ENCODE results near the gene MRS2. TPM values are rescaled to one million over a fixed set of nuclear protein-coding genes. Genes with fewer than 3 reads are reported as not detected.
A peak's percentile ranks its signal among the peaks of the same experiment; 100 is the strongest.

Gene MRS2
- total and polyA plus RNA-seq, 9 of the 15 experiments (the other 6 are each of a cell fraction or from before 2014, with no cell fraction given): 14.6 to 57.9 (median 48.1) TPM

DNA sequence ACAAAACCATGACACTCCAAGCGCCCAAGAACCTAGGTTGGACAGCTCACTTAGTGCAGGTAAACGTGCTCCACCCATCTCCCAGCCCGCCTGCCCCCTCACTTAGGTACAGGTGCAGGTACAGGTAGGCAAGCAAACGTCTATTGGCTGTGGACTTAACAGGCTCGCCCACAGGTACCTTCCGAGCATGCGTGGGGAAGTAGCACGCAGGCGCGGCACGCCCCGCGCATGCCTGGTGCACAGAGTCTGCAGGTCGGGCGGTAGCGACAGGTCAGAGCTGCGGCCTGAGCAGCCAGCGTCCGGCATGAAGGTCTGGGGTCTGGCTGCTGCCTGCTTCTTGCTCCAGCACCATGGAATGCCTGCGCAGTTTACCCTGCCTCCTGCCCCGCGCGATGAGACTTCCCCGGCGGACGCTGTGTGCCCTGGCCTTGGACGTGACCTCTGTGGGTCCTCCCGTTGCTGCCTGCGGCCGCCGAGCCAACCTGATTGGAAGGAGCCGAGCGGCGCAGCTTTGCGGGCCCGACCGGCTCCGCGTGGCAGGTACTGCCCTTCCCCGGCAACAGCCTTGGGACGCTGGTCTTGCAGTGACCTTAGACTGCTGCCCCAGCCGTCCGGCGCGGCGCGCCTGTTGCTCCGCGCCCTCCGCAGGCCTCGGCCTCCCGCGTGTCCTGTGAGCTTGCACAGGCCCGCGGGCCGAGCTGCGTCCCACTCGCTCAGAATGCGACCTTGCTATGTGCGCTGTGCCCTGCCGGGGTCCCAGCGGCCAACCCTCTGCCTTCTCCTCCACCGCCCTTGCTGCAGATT is at the start of gene MRS2 (continued):
- peak; percentile 39 for TF ChIP-seq ZBTB40 (IDR thresholded peaks at IDR 0.05)
- no peak for TF ChIP-seq ZBTB40 (CRISPR knock-in tag; IDR thresholded peaks at IDR 0.05)
- TF ChIP-seq POLR2B (IDR thresholded peaks at IDR 0.05; ENCODE audit: low read depth, partially characterized antibody): peak; percentile 93
- TF ChIP-seq ZNF57 (CRISPR knock-in tag; IDR thresholded peaks at IDR 0.05): no peak
- TF ChIP-seq YY1 (IDR thresholded peaks at IDR 0.05; ENCODE audit: borderline replicate concordance in 1 of 3, control insufficient read depth in 1 of 3, extremely low read depth in 1 of 3, insufficient read depth in 3 of 3, insufficient read length in 1 of 3, insufficient replicate concordance in 2 of 3, low read depth in 1 of 3, low read length in 2 of 3): peak in 2 of 3 experiments; percentile 14 to 57
- TF ChIP-seq SMARCE1 (IDR thresholded peaks at IDR 0.05): peak; percentile 17; the same call in 1 of the 2 replicates
- peak; percentile 16; the same call in 1 of the 2 replicates for TF ChIP-seq SOX6 (IDR thresholded peaks at IDR 0.05)
- TF ChIP-seq GABPB2 (CRISPR knock-in tag; conservative IDR thresholded peaks at IDR 0.05): no peak
- peak; percentile 86; the same call in 1 of the 2 replicates for TF ChIP-seq FOXP1 (CRISPR knock-in tag; IDR thresholded peaks at IDR 0.05)
- TF ChIP-seq, protein P1, sequence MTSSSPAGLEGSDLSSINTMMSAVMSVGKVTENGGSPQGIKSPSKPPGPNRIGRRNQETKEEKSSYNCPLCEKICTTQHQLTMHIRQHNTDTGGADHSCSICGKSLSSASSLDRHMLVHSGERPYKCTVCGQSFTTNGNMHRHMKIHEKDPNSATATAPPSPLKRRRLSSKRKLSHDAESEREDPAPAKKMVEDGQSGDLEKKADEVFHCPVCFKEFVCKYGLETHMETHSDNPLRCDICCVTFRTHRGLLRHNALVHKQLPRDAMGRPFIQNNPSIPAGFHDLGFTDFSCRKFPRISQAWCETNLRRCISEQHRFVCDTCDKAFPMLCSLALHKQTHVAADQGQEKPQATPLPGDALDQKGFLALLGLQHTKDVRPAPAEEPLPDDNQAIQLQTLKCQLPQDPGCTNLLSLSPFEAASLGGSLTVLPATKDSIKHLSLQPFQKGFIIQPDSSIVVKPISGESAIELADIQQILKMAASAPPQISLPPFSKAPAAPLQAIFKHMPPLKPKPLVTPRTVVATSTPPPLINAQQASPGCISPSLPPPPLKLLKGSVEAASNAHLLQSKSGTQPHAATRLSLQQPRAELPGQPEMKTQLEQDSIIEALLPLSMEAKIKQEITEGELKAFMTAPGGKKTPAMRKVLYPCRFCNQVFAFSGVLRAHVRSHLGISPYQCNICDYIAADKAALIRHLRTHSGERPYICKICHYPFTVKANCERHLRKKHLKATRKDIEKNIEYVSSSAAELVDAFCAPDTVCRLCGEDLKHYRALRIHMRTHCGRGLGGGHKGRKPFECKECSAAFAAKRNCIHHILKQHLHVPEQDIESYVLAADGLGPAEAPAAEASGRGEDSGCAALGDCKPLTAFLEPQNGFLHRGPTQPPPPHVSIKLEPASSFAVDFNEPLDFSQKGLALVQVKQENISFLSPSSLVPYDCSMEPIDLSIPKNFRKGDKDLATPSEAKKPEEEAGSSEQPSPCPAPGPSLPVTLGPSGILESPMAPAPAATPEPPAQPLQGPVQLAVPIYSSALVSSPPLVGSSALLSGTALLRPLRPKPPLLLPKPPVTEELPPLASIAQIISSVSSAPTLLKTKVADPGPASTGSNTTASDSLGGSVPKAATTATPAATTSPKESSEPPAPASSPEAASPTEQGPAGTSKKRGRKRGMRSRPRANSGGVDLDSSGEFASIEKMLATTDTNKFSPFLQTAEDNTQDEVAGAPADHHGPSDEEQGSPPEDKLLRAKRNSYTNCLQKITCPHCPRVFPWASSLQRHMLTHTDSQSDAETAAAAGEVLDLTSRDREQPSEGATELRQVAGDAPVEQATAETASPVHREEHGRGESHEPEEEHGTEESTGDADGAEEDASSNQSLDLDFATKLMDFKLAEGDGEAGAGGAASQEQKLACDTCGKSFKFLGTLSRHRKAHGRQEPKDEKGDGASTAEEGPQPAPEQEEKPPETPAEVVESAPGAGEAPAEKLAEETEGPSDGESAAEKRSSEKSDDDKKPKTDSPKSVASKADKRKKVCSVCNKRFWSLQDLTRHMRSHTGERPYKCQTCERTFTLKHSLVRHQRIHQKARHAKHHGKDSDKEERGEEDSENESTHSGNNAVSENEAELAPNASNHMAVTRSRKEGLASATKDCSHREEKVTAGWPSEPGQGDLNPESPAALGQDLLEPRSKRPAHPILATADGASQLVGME (CRISPR knock-in tag; IDR thresholded peaks at IDR 0.05): peak; percentile 54
- peak; percentile 33; the same call in 1 of the 2 replicates for TF ChIP-seq TAF7 (tag; IDR thresholded peaks at IDR 0.05)

Data from K562 (cell line).